GM13976 (cell line): Measurements from ENCODE around the gene MRPL38.

Source experiments
- DNase-seq: peaks from one replicate; pipeline ENCODE4 v3.0.0; 2012; ENCODE audit warnings: low spot score
- in situ Hi-C: fragments of 300-500 bp; cut with MboI; formaldehyde crosslinking; loops from one replicate; pipeline ENCODE4 v1.12.0; 2022; ENCODE audit warnings: low sequenced_read_pairs, mixed read lengths, inconsistent platforms; ENCODE audit not compliant: unreplicated experiment
- TF ChIP-seq, protein P1 (sequence below): IDR thresholded peaks from 2 replicates; pipeline ENCODE4 v1.5.1; 2012; ENCODE audit warnings: borderline replicate concordance, mild to moderate bottlenecking; ENCODE audit not compliant: insufficient read depth; ENCODE audit errors: extremely low read depth, missing control alignments, control extremely low read depth

MRPL38 gene

DNA sequence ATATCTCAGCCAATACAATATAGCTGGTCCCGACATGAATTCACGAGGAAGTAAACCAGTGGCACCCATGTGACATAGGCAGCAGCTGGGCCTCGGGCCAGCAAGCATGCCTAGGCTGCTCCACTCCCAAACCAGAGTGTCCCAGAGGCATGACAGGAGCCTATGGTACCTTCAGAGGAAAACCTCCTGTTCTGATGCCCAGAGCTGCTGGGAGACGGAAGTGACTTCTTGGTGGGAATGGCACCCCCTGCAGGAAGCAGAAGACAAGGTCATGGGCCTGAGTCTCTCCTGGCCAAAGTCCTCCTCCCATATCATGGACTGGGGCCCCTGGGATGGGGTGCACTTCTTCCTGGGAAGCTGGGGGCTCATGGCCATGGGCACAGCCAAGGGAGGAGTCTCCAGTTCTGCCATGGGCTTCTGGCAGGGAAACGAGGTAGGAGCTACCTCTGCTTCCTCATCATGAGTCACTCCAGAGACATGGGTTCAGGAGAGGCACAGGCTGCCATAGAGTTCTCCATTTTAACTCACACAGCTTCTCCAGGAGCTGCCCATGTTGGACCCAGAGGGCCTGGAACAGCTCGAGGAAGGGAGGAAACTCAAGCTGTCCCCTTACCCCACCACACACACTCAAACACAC lies 22.7 kb upstream of the MRPL38 start:
- DNase-seq, result peak; percentile 69
- TF ChIP-seq, protein P1, sequence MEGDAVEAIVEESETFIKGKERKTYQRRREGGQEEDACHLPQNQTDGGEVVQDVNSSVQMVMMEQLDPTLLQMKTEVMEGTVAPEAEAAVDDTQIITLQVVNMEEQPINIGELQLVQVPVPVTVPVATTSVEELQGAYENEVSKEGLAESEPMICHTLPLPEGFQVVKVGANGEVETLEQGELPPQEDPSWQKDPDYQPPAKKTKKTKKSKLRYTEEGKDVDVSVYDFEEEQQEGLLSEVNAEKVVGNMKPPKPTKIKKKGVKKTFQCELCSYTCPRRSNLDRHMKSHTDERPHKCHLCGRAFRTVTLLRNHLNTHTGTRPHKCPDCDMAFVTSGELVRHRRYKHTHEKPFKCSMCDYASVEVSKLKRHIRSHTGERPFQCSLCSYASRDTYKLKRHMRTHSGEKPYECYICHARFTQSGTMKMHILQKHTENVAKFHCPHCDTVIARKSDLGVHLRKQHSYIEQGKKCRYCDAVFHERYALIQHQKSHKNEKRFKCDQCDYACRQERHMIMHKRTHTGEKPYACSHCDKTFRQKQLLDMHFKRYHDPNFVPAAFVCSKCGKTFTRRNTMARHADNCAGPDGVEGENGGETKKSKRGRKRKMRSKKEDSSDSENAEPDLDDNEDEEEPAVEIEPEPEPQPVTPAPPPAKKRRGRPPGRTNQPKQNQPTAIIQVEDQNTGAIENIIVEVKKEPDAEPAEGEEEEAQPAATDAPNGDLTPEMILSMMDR, result no peak
- in situ Hi-C loops, result no loop called here

DNA sequence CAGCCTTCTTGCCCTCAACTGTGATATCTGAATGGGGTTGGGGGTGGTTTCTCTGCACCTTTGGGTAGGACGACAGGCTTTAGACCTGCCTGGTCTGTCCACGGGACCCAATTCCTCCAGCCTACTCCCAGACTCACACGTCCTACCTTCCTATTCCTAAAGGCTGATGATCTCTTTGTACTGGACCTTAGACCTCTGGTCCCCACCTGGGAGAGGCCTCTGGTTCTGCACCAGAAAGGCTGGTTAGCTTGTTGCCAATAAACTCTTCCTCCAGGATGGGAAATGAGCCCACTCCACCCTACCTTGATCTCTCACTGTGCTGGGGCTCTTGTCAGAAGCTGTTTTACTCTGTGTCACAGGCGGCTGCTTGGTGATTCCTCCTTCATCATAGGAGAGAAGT lies 21.8 kb upstream of the MRPL38 start:
- DNase-seq, result peak; percentile 15
- TF ChIP-seq, protein P1, result no peak
- in situ Hi-C loops, result no loop called here

DNA sequence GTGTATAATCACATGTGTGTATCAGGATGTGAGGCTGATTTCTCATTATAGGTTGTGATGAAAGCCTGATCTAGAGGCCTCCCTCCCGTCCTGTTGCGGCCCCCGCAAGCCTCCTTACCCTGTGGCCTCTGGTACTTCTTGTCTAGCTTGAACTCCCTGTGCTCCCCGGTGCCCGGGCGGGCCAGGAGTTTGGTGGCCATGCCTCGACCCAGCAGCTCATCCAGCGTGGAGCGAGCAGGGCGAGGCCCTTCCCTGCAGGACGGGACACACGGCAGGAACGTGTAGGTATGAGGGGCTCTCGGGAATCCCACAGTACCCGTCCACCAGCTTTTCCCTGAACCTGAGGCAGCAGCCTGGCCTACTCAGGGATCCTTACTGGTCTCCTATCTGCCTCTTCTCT lies 21.2 kb upstream of the MRPL38 start:
- TF ChIP-seq, protein P1, result no peak
- in situ Hi-C loops, result no loop called here
- DNase-seq, result peak; percentile 11

DNA sequence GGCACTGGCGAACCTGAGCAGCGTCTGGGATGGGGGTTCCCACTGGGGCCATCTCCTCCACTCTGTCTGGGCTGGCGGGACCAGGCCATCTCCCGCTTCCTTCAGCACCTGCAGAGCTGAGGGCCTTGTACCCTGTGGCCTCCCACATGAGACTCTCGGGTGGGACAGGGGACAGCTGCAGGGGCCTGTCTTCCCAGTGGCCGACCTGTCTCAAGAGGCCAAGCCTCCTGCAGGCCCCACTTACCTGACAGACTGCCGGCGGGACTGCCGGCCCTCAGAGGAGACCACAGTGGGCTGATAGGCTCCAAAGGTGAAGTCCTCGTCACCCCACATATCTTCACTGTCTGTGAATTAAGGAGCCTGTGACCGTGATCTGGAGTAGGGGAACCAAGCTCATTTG lies 20.4 kb upstream of the MRPL38 start:
- TF ChIP-seq, protein P1, result no peak
- peak; percentile 13 for DNase-seq
- in situ Hi-C loops, result no loop called here

DNA sequence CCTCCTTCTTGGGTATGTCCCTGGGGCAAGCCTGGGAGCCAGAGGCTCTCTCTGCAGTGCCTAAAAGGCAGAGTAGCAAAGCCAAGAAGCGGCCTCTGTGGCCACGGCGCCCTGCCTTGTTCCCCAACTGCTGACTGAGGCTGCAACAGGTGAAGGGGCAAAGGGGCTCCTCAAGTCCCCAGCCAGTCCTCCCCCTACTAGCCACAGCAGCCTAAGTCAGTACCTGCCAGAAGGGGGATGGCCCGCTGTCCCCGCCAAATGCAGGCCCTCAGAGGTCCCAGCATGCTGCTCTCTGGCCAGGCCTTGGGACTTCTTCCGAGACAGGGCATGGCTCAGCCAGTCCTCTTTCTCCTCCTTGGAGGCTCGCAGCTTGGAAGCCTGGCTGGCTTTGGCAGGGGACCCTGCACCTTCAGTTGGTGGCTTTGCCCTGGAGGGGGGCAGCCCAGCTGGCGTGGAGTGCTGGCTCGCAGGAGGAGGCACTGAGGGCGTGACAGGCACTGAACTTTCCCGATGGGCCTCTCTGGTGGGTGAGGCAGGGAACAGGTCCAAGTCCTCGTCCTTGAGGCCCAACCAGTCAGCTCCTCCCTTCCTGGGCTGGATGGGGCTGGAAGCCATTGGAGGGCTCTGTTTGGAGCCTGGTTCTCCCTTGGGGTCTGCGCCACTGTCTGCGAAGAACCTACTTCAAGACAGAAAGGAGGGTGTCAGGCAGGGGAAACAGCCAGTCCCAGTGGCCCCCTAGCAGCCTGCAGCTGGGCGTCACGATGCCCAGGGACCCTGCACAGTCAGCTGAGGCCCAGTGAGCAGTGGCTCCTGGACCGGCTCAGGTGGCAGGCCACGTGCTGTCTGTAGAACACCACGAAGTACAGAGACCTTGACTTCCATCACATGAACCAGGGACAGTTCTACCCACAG lies 18.5 kb upstream of the MRPL38 start:
- no peak for DNase-seq
- TF ChIP-seq, protein P1, result no peak
- in situ Hi-C loops, result loop anchor here (25.0 kb wide), 1 partner anchor 364 kb away; no protein-coding TSS in a partner anchor

DNA sequence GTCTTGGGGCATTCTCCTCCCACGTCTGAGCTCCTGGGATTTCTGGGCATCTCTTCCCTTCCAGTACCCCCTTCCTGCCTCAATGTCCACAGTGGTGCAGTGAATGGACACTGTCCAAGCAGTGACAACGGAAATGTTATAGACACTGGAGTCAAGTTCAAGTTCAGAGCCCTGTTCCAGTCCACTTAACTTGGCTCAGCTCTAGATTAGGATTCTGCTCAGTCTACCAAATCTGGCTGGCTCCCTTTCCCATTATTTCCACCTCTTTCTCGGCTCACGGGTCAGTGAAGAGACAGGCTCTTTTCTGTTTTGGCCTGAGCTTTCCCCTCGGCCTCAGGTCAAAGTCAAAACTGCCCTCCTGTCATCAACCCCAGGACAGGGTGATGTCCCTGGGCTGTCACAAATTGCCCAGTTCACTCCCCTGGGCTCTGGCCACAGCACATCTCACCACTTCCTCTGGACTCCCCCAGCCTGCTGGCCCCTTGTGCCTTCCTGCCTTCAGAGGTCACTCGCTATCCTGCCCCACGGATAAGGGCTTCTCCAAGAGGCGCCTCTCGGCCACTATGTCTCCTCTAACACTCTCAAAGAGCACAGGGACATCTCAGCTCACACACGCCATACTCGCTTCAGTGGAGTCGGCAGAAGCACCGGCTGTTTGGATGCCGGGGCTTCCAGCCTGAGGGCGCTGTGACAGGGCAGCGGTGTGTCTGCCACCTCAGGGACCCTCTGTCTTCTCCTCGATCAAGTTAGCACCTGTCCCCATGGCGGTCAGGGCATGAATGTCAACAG lies 17.7 kb upstream of the MRPL38 start:
- TF ChIP-seq, protein P1, result no peak
- DNase-seq, result no peak
- in situ Hi-C loops, result loop anchor here (25.0 kb wide), 1 partner anchor 365 kb away; no protein-coding TSS in a partner anchor
